ENCODE data around the gene WASL. TPM values are rescaled to one million over a fixed set of nuclear protein-coding genes. Genes with fewer than 3 reads are reported as not detected.
"Not testable (repeated sequence)": the region's sequence is repeated elsewhere in the genome, so short reads cannot be mapped to it uniquely, and the experiment has no call there.

Gene WASL
- total RNA-seq, 2 donors from 2014 or later: 35.1 to 36.7 TPM

DNA sequence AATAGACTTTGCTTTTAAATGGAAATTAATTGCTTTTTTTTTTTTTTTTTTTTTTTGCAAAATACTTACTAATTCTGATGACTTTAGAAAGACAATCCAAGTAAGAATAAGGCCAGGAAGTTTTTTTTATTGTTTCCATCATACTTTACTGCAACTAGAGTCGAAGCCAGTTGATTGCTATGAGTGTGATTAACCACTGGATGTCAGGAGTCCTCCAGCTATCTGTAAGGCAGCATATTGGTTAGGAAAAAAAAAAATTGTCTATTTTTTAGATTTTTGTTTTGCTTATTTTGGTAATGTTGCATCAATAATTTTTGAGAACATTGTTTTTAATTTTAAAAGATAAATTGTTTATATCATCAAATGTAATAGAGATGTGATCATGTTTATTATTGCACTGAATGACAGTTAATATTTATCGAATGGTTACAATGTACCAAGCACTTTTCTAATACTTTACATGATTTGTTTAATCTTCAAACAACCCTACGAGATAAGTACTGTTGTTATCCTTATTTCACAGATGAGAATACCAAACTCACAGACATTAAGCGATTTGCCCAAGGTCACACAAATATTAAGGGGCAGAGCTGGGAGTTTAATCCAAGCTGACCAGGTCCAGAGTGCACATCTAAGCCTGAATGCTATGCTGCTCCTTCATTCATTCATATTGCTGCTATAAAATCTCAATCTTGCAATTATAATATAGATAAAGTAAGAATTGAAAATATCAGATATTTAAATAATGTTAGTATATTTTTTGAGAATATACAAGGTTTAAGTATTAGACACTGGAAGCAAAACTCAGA, 113.0 kb downstream of the WASL start:
- Histone ChIP-seq H3K4me3 (ENCODE audit: low read length) (no peak overlapping the region), H3K27ac (ENCODE audit: low read depth, low read length) (no peak overlapping the region), H3K9ac (ENCODE audit: extremely low read depth, low read length, poor library complexity, severe bottlenecking) (no peak overlapping the region), H3K9me3 (ENCODE audit: control insufficient read depth, low read length) (no peaks in the 10 kb centered on the region), H3K36me3 (ENCODE audit: control insufficient read depth, insufficient read depth, low read length) (no peaks in the 10 kb centered on the region), H3K27me3 (ENCODE audit: control insufficient read depth, insufficient read depth, low read length, poor library complexity, severe bottlenecking) (no peaks in the 10 kb centered on the region), H3K4me1 (ENCODE audit: control insufficient read depth, insufficient read depth, low read length) (no peaks in the 10 kb centered on the region)
- DNase-seq: no peak
- TF ChIP-seq, protein P1, sequence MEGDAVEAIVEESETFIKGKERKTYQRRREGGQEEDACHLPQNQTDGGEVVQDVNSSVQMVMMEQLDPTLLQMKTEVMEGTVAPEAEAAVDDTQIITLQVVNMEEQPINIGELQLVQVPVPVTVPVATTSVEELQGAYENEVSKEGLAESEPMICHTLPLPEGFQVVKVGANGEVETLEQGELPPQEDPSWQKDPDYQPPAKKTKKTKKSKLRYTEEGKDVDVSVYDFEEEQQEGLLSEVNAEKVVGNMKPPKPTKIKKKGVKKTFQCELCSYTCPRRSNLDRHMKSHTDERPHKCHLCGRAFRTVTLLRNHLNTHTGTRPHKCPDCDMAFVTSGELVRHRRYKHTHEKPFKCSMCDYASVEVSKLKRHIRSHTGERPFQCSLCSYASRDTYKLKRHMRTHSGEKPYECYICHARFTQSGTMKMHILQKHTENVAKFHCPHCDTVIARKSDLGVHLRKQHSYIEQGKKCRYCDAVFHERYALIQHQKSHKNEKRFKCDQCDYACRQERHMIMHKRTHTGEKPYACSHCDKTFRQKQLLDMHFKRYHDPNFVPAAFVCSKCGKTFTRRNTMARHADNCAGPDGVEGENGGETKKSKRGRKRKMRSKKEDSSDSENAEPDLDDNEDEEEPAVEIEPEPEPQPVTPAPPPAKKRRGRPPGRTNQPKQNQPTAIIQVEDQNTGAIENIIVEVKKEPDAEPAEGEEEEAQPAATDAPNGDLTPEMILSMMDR (conservative IDR thresholded peaks at IDR 0.05): peak; percentile 87
- no peaks in the 10 kb centered on the region for H3K9me3 Mint-ChIP-seq
- H3K4me1 Mint-ChIP-seq: peaks cover 23% of the 10 kb centered on the region
- H3K4me3 Mint-ChIP-seq: no peak overlapping the region
- H3K36me3 Mint-ChIP-seq (ENCODE audit: low read depth): no peaks in the 10 kb centered on the region
- no peaks in the 10 kb centered on the region for H3K27me3 Mint-ChIP-seq (ENCODE audit: insufficient read depth)
- no peak overlapping the region for H3K27ac Mint-ChIP-seq
- WGBS, 2 experiments (ENCODE audit: insufficient coverage in 1 of 2, insufficient read length in 1 of 2): 43 to 66% methylated on average over 1 to 4 of the region's 4 CpGs

DNA sequence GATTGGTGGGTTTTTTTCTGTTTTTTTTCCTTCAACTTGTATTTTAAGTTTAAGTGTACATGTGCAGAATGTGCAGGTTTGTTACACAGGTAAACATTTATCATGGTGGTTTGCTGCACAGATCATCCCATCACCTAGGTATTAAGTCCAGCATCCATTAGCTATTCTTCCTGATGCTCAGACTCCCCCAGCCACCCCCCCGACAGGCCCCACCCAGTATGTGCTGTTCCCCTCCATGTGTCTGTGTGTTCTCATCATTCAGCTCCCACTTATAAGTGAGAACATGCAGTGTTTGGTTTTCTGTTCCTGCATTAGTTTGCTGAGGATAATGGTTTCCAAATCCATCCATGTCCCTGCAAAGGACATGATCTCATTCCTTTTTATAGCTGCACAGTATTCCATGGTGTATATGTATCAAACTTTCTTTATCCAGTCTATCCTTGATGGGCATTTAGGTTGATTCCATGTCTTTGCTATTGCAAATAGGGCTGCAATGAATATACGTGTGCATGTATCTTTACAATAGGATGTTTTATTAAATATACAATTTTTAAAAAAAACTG, 114.7 kb downstream of the WASL start:
- DNase-seq: not testable (repeated sequence)

GRCh38 chr7:123633553-123633952, 115.2 kb downstream of the WASL start:
- TF ChIP-seq, protein P1 (conservative IDR thresholded peaks at IDR 0.05): no peak
- Histone ChIP-seq H3K27ac (ENCODE audit: low read depth, low read length) (no peak overlapping the region), H3K36me3 (ENCODE audit: control insufficient read depth, insufficient read depth, low read length) (no peaks in the 10 kb centered on the region), H3K4me1 (ENCODE audit: control insufficient read depth, insufficient read depth, low read length) (no peaks in the 10 kb centered on the region), H3K4me3 (ENCODE audit: low read length) (no peak overlapping the region), H3K27me3 (ENCODE audit: control insufficient read depth, insufficient read depth, low read length, poor library complexity, severe bottlenecking) (no peaks in the 10 kb centered on the region), H3K9ac (ENCODE audit: extremely low read depth, low read length, poor library complexity, severe bottlenecking) (no peak overlapping the region), H3K9me3 (ENCODE audit: control insufficient read depth, low read length) (no peaks in the 10 kb centered on the region)
- 92 to 94% methylated on average over 3 to 7 of the region's 7 CpGs for WGBS, 2 experiments (ENCODE audit: insufficient coverage in 1 of 2, insufficient read length in 1 of 2)
- H3K4me1 Mint-ChIP-seq: peaks cover 22% of the 10 kb centered on the region
- no peak overlapping the region for H3K27ac Mint-ChIP-seq
- no peak for DNase-seq
- H3K27me3 Mint-ChIP-seq (ENCODE audit: insufficient read depth): peaks cover 2% of the 10 kb centered on the region
- no peak overlapping the region for H3K4me3 Mint-ChIP-seq
- H3K36me3 Mint-ChIP-seq (ENCODE audit: low read depth): no peaks in the 10 kb centered on the region
- no peaks in the 10 kb centered on the region for H3K9me3 Mint-ChIP-seq

More for the DNA sequence above, 114.7 kb downstream of the WASL start:
- H3K4me1 Mint-ChIP-seq: peaks cover 23% of the 10 kb centered on the region
- not testable (repeated sequence) for H3K4me3 ChIP-seq (ENCODE audit: low read length); H3K27ac Mint-ChIP-seq; H3K36me3 ChIP-seq (ENCODE audit: control insufficient read depth, insufficient read depth, low read length); H3K27ac ChIP-seq (ENCODE audit: low read depth, low read length); H3K9ac ChIP-seq (ENCODE audit: extremely low read depth, low read length, poor library complexity, severe bottlenecking); H3K4me3 Mint-ChIP-seq; H3K27me3 Mint-ChIP-seq (ENCODE audit: insufficient read depth); H3K27me3 ChIP-seq (ENCODE audit: control insufficient read depth, insufficient read depth, low read length, poor library complexity, severe bottlenecking); H3K9me3 Mint-ChIP-seq; H3K4me1 ChIP-seq (ENCODE audit: control insufficient read depth, insufficient read depth, low read length); H3K36me3 Mint-ChIP-seq (ENCODE audit: low read depth); H3K9me3 ChIP-seq (ENCODE audit: control insufficient read depth, low read length)
- 95% methylated on average over 1 of the region's 2 CpGs; no CpG with 5 or more reads in 1 of the 2 experiments for WGBS, 2 experiments (ENCODE audit: insufficient coverage in 1 of 2, insufficient read length in 1 of 2)
